IMR-90 (cell line): ENCODE results near the gene MTERF2. TPM values are rescaled to one million over a fixed set of nuclear protein-coding genes. Genes with fewer than 3 reads are reported as not detected.

Experiments
- ATAC-seq: fragments of 200-7000 bp; cut with Tn5 transposase; 2 replicates; pipeline ENCODE4 v1.9.1; 2020; ENCODE audit warnings: low read depth, mild to moderate bottlenecking, moderate library complexity
- BruUV-seq: library from RNA; stranded (reverse); fragments of 400-500 nt; replicated peaks from 2 replicates; lab custom pipeline; 2021; lab: Mats Ljungman, UMichigan
- CTCF ChIA-PET: fragments of 300-600 bp; formaldehyde crosslinking; extraction: SDS; loops from one replicate; lab custom pipeline; 2021; ENCODE audit warnings: antibody characterized with exemption; lab: Yijun Ruan, JAX
- POLR2A ChIA-PET: fragments of 300-600 bp; sonication (Branson Sonifier 250); formaldehyde crosslinking; loops from one replicate; lab custom pipeline; 2022; ENCODE audit warnings: antibody characterized with exemption; ENCODE audit not compliant: unreplicated experiment; lab: Charles Lee
- DNase-seq: peaks from one replicate; pipeline ENCODE4 v3.0.0; 2013
- H2AFZ ChIP-seq: replicated peaks from 2 replicates; pipeline ENCODE3; 2013; ENCODE audit warnings: low read length, mild to moderate bottlenecking; ENCODE audit not compliant: poor library complexity
- H2AK5ac ChIP-seq: 2 replicates; pipeline ENCODE4 v1.6.1; 2013; ENCODE audit warnings: low read depth, low read length, inconsistent platforms
- H2AK9ac ChIP-seq: replicated peaks from 2 replicates; pipeline ENCODE3; 2013; ENCODE audit warnings: mild to moderate bottlenecking, low read depth, low read length, moderate library complexity; ENCODE audit not compliant: poor library complexity
- H2BK120ac ChIP-seq: 2 replicates; pipeline ENCODE4 v1.6.1; 2013; ENCODE audit warnings: low read depth, low read length, inconsistent platforms
- H2BK15ac ChIP-seq: 3 replicates; pipeline ENCODE4 v1.6.1; 2013; ENCODE audit warnings: low read depth, low read length, inconsistent platforms
- H2BK20ac ChIP-seq: 2 replicates; pipeline ENCODE4 v1.6.1; 2013; ENCODE audit warnings: low read depth, mild to moderate bottlenecking, inconsistent platforms, low read length, moderate library complexity
- H2BK5ac ChIP-seq: 2 replicates; pipeline ENCODE4 v1.6.1; 2013; ENCODE audit warnings: mild to moderate bottlenecking, low read depth, low read length, inconsistent platforms; ENCODE audit not compliant: poor library complexity, severe bottlenecking
- H3K14ac ChIP-seq: replicated peaks from 2 replicates; pipeline ENCODE4 v1.6.1; 2013; ENCODE audit warnings: low read depth, low read length, inconsistent platforms
- H3K18ac ChIP-seq: 2 replicates; pipeline ENCODE4 v1.6.1; 2013; ENCODE audit warnings: low read depth, low read length, control low read depth
- H3K23ac ChIP-seq: 2 replicates; pipeline ENCODE4 v1.6.1; 2013; ENCODE audit warnings: low read depth, low read length, inconsistent platforms
- H3K27ac ChIP-seq: 2 replicates; pipeline ENCODE4 v1.5.1; 2013; ENCODE audit warnings: mild to moderate bottlenecking, control low read depth, low read length; ENCODE audit not compliant: insufficient read depth
- H3K27me3 ChIP-seq: 2 replicates; pipeline ENCODE4 v1.6.1; 2013; ENCODE audit warnings: low read length; ENCODE audit not compliant: control insufficient read depth, insufficient read depth
- H3K36me3 ChIP-seq: 2 replicates; pipeline ENCODE4 v1.6.1; 2013; ENCODE audit warnings: low read length, mixed read lengths; ENCODE audit not compliant: control insufficient read depth, insufficient read depth
- H3K4ac ChIP-seq: 2 replicates; pipeline ENCODE4 v1.6.1; 2013; ENCODE audit warnings: low read depth, low read length, inconsistent platforms
- H3K4me1 ChIP-seq: 2 replicates; pipeline ENCODE4 v1.6.1; 2013; ENCODE audit warnings: low read length, mixed read lengths; ENCODE audit not compliant: control insufficient read depth, insufficient read depth
- H3K4me2 ChIP-seq: 2 replicates; pipeline ENCODE4 v1.6.1; 2013; ENCODE audit warnings: low read depth, mild to moderate bottlenecking, control low read depth, low read length, moderate library complexity
- H3K4me3 ChIP-seq: 2 replicates; pipeline ENCODE4 v1.5.1; 2013; ENCODE audit warnings: low read depth, mild to moderate bottlenecking, control low read depth, low read length, moderate library complexity; ENCODE audit not compliant: insufficient read depth
- H3K56ac ChIP-seq: 2 replicates; pipeline ENCODE4 v1.6.1; 2013; ENCODE audit warnings: low read length, inconsistent platforms; ENCODE audit not compliant: insufficient read depth; ENCODE audit errors: extremely low read depth
- H3K79me1 ChIP-seq, 2 experiments: 2 replicates each; pipeline ENCODE4 v1.6.1; 2013; ENCODE audit warnings: low read length in 2 of 2, inconsistent platforms in 1 of 2, low read depth in 1 of 2
- H3K9ac ChIP-seq: 2 replicates; pipeline ENCODE4 v1.6.1; 2013; ENCODE audit warnings: low read depth, low read length, control low read depth
- H3K9me1 ChIP-seq: 2 replicates; pipeline ENCODE4 v1.6.1; 2013; ENCODE audit warnings: low read length, inconsistent platforms; ENCODE audit not compliant: insufficient read depth
- H3K9me3 ChIP-seq: 2 replicates; pipeline ENCODE4 v1.6.1; 2013; ENCODE audit warnings: low read length; ENCODE audit not compliant: control insufficient read depth, insufficient read depth
- H4K20me1 ChIP-seq: 2 replicates; pipeline ENCODE4 v1.6.1; 2013; ENCODE audit warnings: low read length, inconsistent platforms; ENCODE audit not compliant: insufficient read depth
- H4K5ac ChIP-seq: 2 replicates; pipeline ENCODE4 v1.6.1; 2013; ENCODE audit warnings: mild to moderate bottlenecking, low read depth, low read length, control low read depth
- H4K8ac ChIP-seq, 2 experiments: 2 replicates each; pipeline ENCODE4 v1.6.1; 2013; ENCODE audit warnings: low read depth in 2 of 2, low read length in 2 of 2, control low read depth in 1 of 2, inconsistent platforms in 1 of 2
- H4K91ac ChIP-seq: 2 replicates; pipeline ENCODE4 v1.6.1; 2013; ENCODE audit warnings: low read depth, low read length, inconsistent platforms; ENCODE audit not compliant: insufficient read depth
- CEBPB ChIP-seq: IDR thresholded peaks from 2 replicates; pipeline ENCODE4 v1.6.1; 2012; ENCODE audit warnings: low read depth, low read length, improper control_type of control experiment
- CHD1 ChIP-seq: IDR thresholded peaks from 2 replicates; pipeline ENCODE4 v1.6.1; 2012; ENCODE audit warnings: low read depth, low read length, improper control_type of control experiment
- CTCF ChIP-seq: conservative IDR thresholded peaks from 2 replicates; pipeline ENCODE4 v1.5.1; 2012; ENCODE audit warnings: mild to moderate bottlenecking, low read depth, low read length, improper control_type of control experiment
- ELK1 ChIP-seq: fragments of 150-350 bp; IDR thresholded peaks from 2 replicates; pipeline ENCODE4 v1.6.1; 2016; ENCODE audit warnings: low read depth, mild to moderate bottlenecking, low read length, moderate library complexity, borderline replicate concordance
- MAFK ChIP-seq: IDR thresholded peaks from 2 replicates; pipeline ENCODE4 v1.6.1; 2012; ENCODE audit warnings: low read depth, low read length, improper control_type of control experiment
- MAZ ChIP-seq: IDR thresholded peaks from 2 replicates; pipeline ENCODE4 v1.6.1; 2012; ENCODE audit warnings: low read depth, mild to moderate bottlenecking, low read length, improper control_type of control experiment, moderate library complexity, borderline replicate concordance
- MXI1 ChIP-seq: IDR thresholded peaks from 2 replicates; pipeline ENCODE4 v1.6.1; 2012; ENCODE audit warnings: low read depth, mild to moderate bottlenecking, low read length, moderate library complexity, borderline replicate concordance
- NFE2L2 ChIP-seq: fragments of 150-350 bp; IDR thresholded peaks from 2 replicates; pipeline ENCODE4 v1.6.1; 2016; ENCODE audit warnings: low read depth, mild to moderate bottlenecking, low read length
- RAD21 ChIP-seq: IDR thresholded peaks from 2 replicates; pipeline ENCODE4 v1.6.1; 2012; ENCODE audit warnings: low read length, improper control_type of control experiment
- RCOR1 ChIP-seq: IDR thresholded peaks from 2 replicates; pipeline ENCODE4 v1.6.1; 2012; ENCODE audit warnings: mild to moderate bottlenecking, low read length, improper control_type of control experiment; ENCODE audit not compliant: insufficient replicate concordance
- RFX5 ChIP-seq: IDR thresholded peaks from 2 replicates; pipeline ENCODE4 v1.8.0; 2012; ENCODE audit warnings: low read depth, mild to moderate bottlenecking, low read length, moderate library complexity
- SMC3 ChIP-seq: fragments of 150-350 bp; IDR thresholded peaks from 2 replicates; pipeline ENCODE4 v1.6.1; 2016; ENCODE audit warnings: low read depth, mild to moderate bottlenecking, antibody characterized with exemption, low read length, moderate library complexity
- USF2 ChIP-seq: fragments of 150-350 bp; IDR thresholded peaks from 2 replicates; pipeline ENCODE4 v1.6.1; 2017; ENCODE audit warnings: mild to moderate bottlenecking, antibody characterized with exemption, low read length, low read depth
- WGBS, 2 experiments: methylation state at CpG; one replicate each; pipeline versions ENCODE4 v1.1.5 to v1.1.7; 2013; ENCODE audit warnings: missing lambda C conversion rate in 2 of 2; ENCODE audit not compliant: insufficient read length in 1 of 2; ENCODE audit errors: extremely low coverage in 2 of 2; 5-methylcytosine and 5-hydroxymethylcytosine counted together
- dilution Hi-C: fragments of 300-500 bp; cut with HindIII; formaldehyde crosslinking; loops from one replicate; pipeline ENCODE4 v1.14.3; 2018; ENCODE audit warnings: low sequenced_read_pairs; ENCODE audit not compliant: unreplicated experiment
- in situ Hi-C: fragments of 300-500 bp; cut with MboI; formaldehyde crosslinking; loops from 3 replicates; pipeline ENCODE4 v1.14.3; 2019; ENCODE audit warnings: low sequenced_read_pairs, inconsistent platforms, mixed read lengths
- intact Hi-C: fragments of 100-400 bp; cut with micrococcal nuclease; formaldehyde crosslinking; loops from 2 replicates; pipeline ENCODE4 v1.10.0; 2022
- polyA plus RNA-seq, 3 experiments: library from polyadenylated mRNA; depleted of rRNA; stranded (reverse); fragments of >200 nt; gene quantifications; 2 replicates each; pipeline ENCODE4 v1.2.3, GENCODE V29; 2012; ENCODE audit warnings: low replicate concordance in 1 of 3
- total RNA-seq: library from RNA; depleted of rRNA; stranded (reverse); fragments of >200 nt; gene quantifications from 2 replicates; pipeline ENCODE4 v1.2.3, GENCODE V29; 2012

The MTERF2 gene
- total and polyA plus RNA-seq, 2 of the 4 experiments (the other 2 are of a cell fraction) = 3.0 to 3.8 TPM

GRCh38 chr12:107019546-107019945 lies 32.6 kb upstream of the MTERF2 start:
- in situ Hi-C loops (no loop called here), intact Hi-C loops (no loop called here), dilution Hi-C loops (no loop called here)
- H3K23ac ChIP-seq = no peak overlapping the region
- WGBS, 2 experiments = no CpG with 5 or more reads among the region's 2 CpGs
- no peak overlapping the region for H2AK9ac ChIP-seq
- no peak overlapping the region for H3K18ac ChIP-seq
- ATAC-seq (no peak), DNase-seq (no peak)
- no peak overlapping the region for H2BK120ac ChIP-seq
- H4K20me1 ChIP-seq = no peaks in the 10 kb centered on the region
- H3K56ac ChIP-seq = no peak overlapping the region
- no peak overlapping the region for H2BK20ac ChIP-seq
- no peak overlapping the region for H3K4me3 ChIP-seq
- no peak overlapping the region for H4K91ac ChIP-seq
- BruUV-seq = no TSS peak
- H3K9me1 ChIP-seq = no peaks in the 10 kb centered on the region
- no peak overlapping the region for H3K27ac ChIP-seq
- no peak overlapping the region for H2BK15ac ChIP-seq
- no peak overlapping the region for H4K8ac ChIP-seq
- no peak overlapping the region for H3K14ac ChIP-seq
- no peaks in the 10 kb centered on the region for H3K27me3 ChIP-seq
- H3K36me3 ChIP-seq = 0 out of 2 replicates have a peak, but pooled peaks cover 2% of the 10 kb centered on the region
- no peak overlapping the region for H4K5ac ChIP-seq
- no peak overlapping the region for H3K4me2 ChIP-seq
- no peak overlapping the region for H3K4ac ChIP-seq
- H3K9me3 ChIP-seq = no peaks in the 10 kb centered on the region
- H3K9ac ChIP-seq = no peak overlapping the region
- no peak overlapping the region for H2AK5ac ChIP-seq
- H3K4me1 ChIP-seq = no peaks in the 10 kb centered on the region
- H2BK5ac ChIP-seq = no peak overlapping the region
- H2AFZ ChIP-seq = no peak overlapping the region
- peaks cover 0 to 5% of the 10 kb centered on the region in 2 experiments; a peak in 2 of 4 replicates for H3K79me1 ChIP-seq
- POLR2A ChIA-PET = no interaction called here
- TF ChIP-seq CHD1 (no peak), SMC3 (no peak), MAZ (no peak), NFE2L2 (no peak), RAD21 (no peak), RCOR1 (no peak), RFX5 (no peak), USF2 (no peak), MAFK (no peak), CTCF (no peak), MXI1 (no peak), ELK1 (no peak), CEBPB (no peak)
- CTCF ChIA-PET = no interaction called here
